IMR-90 (cell line): ENCODE results near the gene PTPRK. TPM values are rescaled to one million over a fixed set of nuclear protein-coding genes. Genes with fewer than 3 reads are reported as not detected.
A peak's percentile ranks its signal among the peaks of the same experiment; 100 is the strongest.

Source experiments
- ATAC-seq: fragments of 200-7000 bp; cut with Tn5 transposase; 2 replicates; pipeline ENCODE4 v1.9.1; 2020; ENCODE audit warnings: low read depth, mild to moderate bottlenecking, moderate library complexity
- BruUV-seq: library from RNA; stranded (reverse); fragments of 400-500 nt; replicated peaks from 2 replicates; lab custom pipeline; 2021; lab: Mats Ljungman, UMichigan
- CTCF ChIA-PET: fragments of 300-600 bp; formaldehyde crosslinking; extraction: SDS; loops from one replicate; lab custom pipeline; 2021; ENCODE audit warnings: antibody characterized with exemption; lab: Yijun Ruan, JAX
- POLR2A ChIA-PET: fragments of 300-600 bp; sonication (Branson Sonifier 250); formaldehyde crosslinking; loops from one replicate; lab custom pipeline; 2022; ENCODE audit warnings: antibody characterized with exemption; ENCODE audit not compliant: unreplicated experiment; lab: Charles Lee
- DNase-seq: peaks from one replicate; pipeline ENCODE4 v3.0.0; 2013
- H2AFZ ChIP-seq: replicated peaks from 2 replicates; pipeline ENCODE3; 2013; ENCODE audit warnings: low read length, mild to moderate bottlenecking; ENCODE audit not compliant: poor library complexity
- H2AK5ac ChIP-seq: 2 replicates; pipeline ENCODE4 v1.6.1; 2013; ENCODE audit warnings: low read depth, low read length, inconsistent platforms
- H2AK9ac ChIP-seq: replicated peaks from 2 replicates; pipeline ENCODE3; 2013; ENCODE audit warnings: mild to moderate bottlenecking, low read depth, low read length, moderate library complexity; ENCODE audit not compliant: poor library complexity
- H2BK120ac ChIP-seq: 2 replicates; pipeline ENCODE4 v1.6.1; 2013; ENCODE audit warnings: low read depth, low read length, inconsistent platforms
- H2BK15ac ChIP-seq: 3 replicates; pipeline ENCODE4 v1.6.1; 2013; ENCODE audit warnings: low read depth, low read length, inconsistent platforms
- H2BK20ac ChIP-seq: 2 replicates; pipeline ENCODE4 v1.6.1; 2013; ENCODE audit warnings: low read depth, mild to moderate bottlenecking, inconsistent platforms, low read length, moderate library complexity
- H2BK5ac ChIP-seq: 2 replicates; pipeline ENCODE4 v1.6.1; 2013; ENCODE audit warnings: mild to moderate bottlenecking, low read depth, low read length, inconsistent platforms; ENCODE audit not compliant: poor library complexity, severe bottlenecking
- H3K14ac ChIP-seq: replicated peaks from 2 replicates; pipeline ENCODE4 v1.6.1; 2013; ENCODE audit warnings: low read depth, low read length, inconsistent platforms
- H3K18ac ChIP-seq: 2 replicates; pipeline ENCODE4 v1.6.1; 2013; ENCODE audit warnings: low read depth, low read length, control low read depth
- H3K23ac ChIP-seq: 2 replicates; pipeline ENCODE4 v1.6.1; 2013; ENCODE audit warnings: low read depth, low read length, inconsistent platforms
- H3K27ac ChIP-seq: 2 replicates; pipeline ENCODE4 v1.5.1; 2013; ENCODE audit warnings: mild to moderate bottlenecking, control low read depth, low read length; ENCODE audit not compliant: insufficient read depth
- H3K27me3 ChIP-seq: 2 replicates; pipeline ENCODE4 v1.6.1; 2013; ENCODE audit warnings: low read length; ENCODE audit not compliant: control insufficient read depth, insufficient read depth
- H3K36me3 ChIP-seq: 2 replicates; pipeline ENCODE4 v1.6.1; 2013; ENCODE audit warnings: low read length, mixed read lengths; ENCODE audit not compliant: control insufficient read depth, insufficient read depth
- H3K4ac ChIP-seq: 2 replicates; pipeline ENCODE4 v1.6.1; 2013; ENCODE audit warnings: low read depth, low read length, inconsistent platforms
- H3K4me1 ChIP-seq: 2 replicates; pipeline ENCODE4 v1.6.1; 2013; ENCODE audit warnings: low read length, mixed read lengths; ENCODE audit not compliant: control insufficient read depth, insufficient read depth
- H3K4me2 ChIP-seq: 2 replicates; pipeline ENCODE4 v1.6.1; 2013; ENCODE audit warnings: low read depth, mild to moderate bottlenecking, control low read depth, low read length, moderate library complexity
- H3K4me3 ChIP-seq: 2 replicates; pipeline ENCODE4 v1.5.1; 2013; ENCODE audit warnings: low read depth, mild to moderate bottlenecking, control low read depth, low read length, moderate library complexity; ENCODE audit not compliant: insufficient read depth
- H3K56ac ChIP-seq: 2 replicates; pipeline ENCODE4 v1.6.1; 2013; ENCODE audit warnings: low read length, inconsistent platforms; ENCODE audit not compliant: insufficient read depth; ENCODE audit errors: extremely low read depth
- H3K79me1 ChIP-seq, 2 experiments: 2 replicates each; pipeline ENCODE4 v1.6.1; 2013; ENCODE audit warnings: low read length in 2 of 2, inconsistent platforms in 1 of 2, low read depth in 1 of 2
- H3K9ac ChIP-seq: 2 replicates; pipeline ENCODE4 v1.6.1; 2013; ENCODE audit warnings: low read depth, low read length, control low read depth
- H3K9me1 ChIP-seq: 2 replicates; pipeline ENCODE4 v1.6.1; 2013; ENCODE audit warnings: low read length, inconsistent platforms; ENCODE audit not compliant: insufficient read depth
- H3K9me3 ChIP-seq: 2 replicates; pipeline ENCODE4 v1.6.1; 2013; ENCODE audit warnings: low read length; ENCODE audit not compliant: control insufficient read depth, insufficient read depth
- H4K20me1 ChIP-seq: 2 replicates; pipeline ENCODE4 v1.6.1; 2013; ENCODE audit warnings: low read length, inconsistent platforms; ENCODE audit not compliant: insufficient read depth
- H4K5ac ChIP-seq: 2 replicates; pipeline ENCODE4 v1.6.1; 2013; ENCODE audit warnings: mild to moderate bottlenecking, low read depth, low read length, control low read depth
- H4K8ac ChIP-seq, 2 experiments: 2 replicates each; pipeline ENCODE4 v1.6.1; 2013; ENCODE audit warnings: low read depth in 2 of 2, low read length in 2 of 2, control low read depth in 1 of 2, inconsistent platforms in 1 of 2
- H4K91ac ChIP-seq: 2 replicates; pipeline ENCODE4 v1.6.1; 2013; ENCODE audit warnings: low read depth, low read length, inconsistent platforms; ENCODE audit not compliant: insufficient read depth
- FOS ChIP-seq: fragments of 150-350 bp; IDR thresholded peaks from 2 replicates; pipeline ENCODE4 v1.6.1; 2016; ENCODE audit warnings: low read depth, low read length
- RAD21 ChIP-seq: IDR thresholded peaks from 2 replicates; pipeline ENCODE4 v1.6.1; 2012; ENCODE audit warnings: low read length, improper control_type of control experiment
- WGBS, 2 experiments: methylation state at CpG; one replicate each; pipeline versions ENCODE4 v1.1.5 to v1.1.7; 2013; ENCODE audit warnings: missing lambda C conversion rate in 2 of 2; ENCODE audit not compliant: insufficient read length in 1 of 2; ENCODE audit errors: extremely low coverage in 2 of 2; 5-methylcytosine and 5-hydroxymethylcytosine counted together
- dilution Hi-C: fragments of 300-500 bp; cut with HindIII; formaldehyde crosslinking; loops from one replicate; pipeline ENCODE4 v1.14.3; 2018; ENCODE audit warnings: low sequenced_read_pairs; ENCODE audit not compliant: unreplicated experiment
- in situ Hi-C: fragments of 300-500 bp; cut with MboI; formaldehyde crosslinking; loops from 3 replicates; pipeline ENCODE4 v1.14.3; 2019; ENCODE audit warnings: low sequenced_read_pairs, inconsistent platforms, mixed read lengths
- intact Hi-C: fragments of 100-400 bp; cut with micrococcal nuclease; formaldehyde crosslinking; loops from 2 replicates; pipeline ENCODE4 v1.10.0; 2022
- polyA plus RNA-seq, 3 experiments: library from polyadenylated mRNA; depleted of rRNA; stranded (reverse); fragments of >200 nt; gene quantifications; 2 replicates each; pipeline ENCODE4 v1.2.3, GENCODE V29; 2012; ENCODE audit warnings: low replicate concordance in 1 of 3
- total RNA-seq: library from RNA; depleted of rRNA; stranded (reverse); fragments of >200 nt; gene quantifications from 2 replicates; pipeline ENCODE4 v1.2.3, GENCODE V29; 2012

Gene PTPRK
- total and polyA plus RNA-seq, 2 of the 4 experiments (the other 2 are of a cell fraction), result 18.0 to 80.8 TPM

- Histone ChIP-seq H4K91ac (no peak overlapping the region), H2AFZ (no peak overlapping the region), H4K8ac (no peak overlapping the region), H3K18ac (no peak overlapping the region), H3K9me3 (no peaks in the 10 kb centered on the region), H3K27ac (no peak overlapping the region), H2BK120ac (no peak overlapping the region), H3K4me2 (peak overlapping the region; percentile 30; the same call in 1 of the 2 replicates), H2AK9ac (no peak overlapping the region), H3K14ac (no peak overlapping the region), H4K5ac (no peak overlapping the region), H3K4me3 (no peak overlapping the region), H3K27me3 (no peaks in the 10 kb centered on the region), H3K56ac (no peak overlapping the region), H3K79me1 (peaks cover 11 to 19% of the 10 kb centered on the region in 2 experiments; a peak in 3 of 4 replicates), H2BK15ac (no peak overlapping the region), H3K9ac (no peak overlapping the region), H3K4me1 (peaks cover 2% of the 10 kb centered on the region), H3K9me1 (no peaks in the 10 kb centered on the region), H2BK5ac (no peak overlapping the region), H2BK20ac (no peak overlapping the region), H3K36me3 (no peaks in the 10 kb centered on the region), H3K4ac (no peak overlapping the region), H3K23ac (no peak overlapping the region), H4K20me1 (no peaks in the 10 kb centered on the region; the same call in 1 of the 2 replicates), H2AK5ac (no peak overlapping the region)
- intact Hi-C loops, result no loop called here
- DNase-seq (peak; percentile 49), ATAC-seq (peak; percentile 75; the same call in 1 of the 2 replicates)
- dilution Hi-C loops, result no loop called here
- ChIA-PET CTCF (interaction anchor here (0.5 kb wide), 1 partner anchor 911 kb away, joined by 3 read pairs; no protein-coding TSS in a partner anchor), POLR2A (no interaction called here)
- no CpG with 5 or more reads among the region's 6 CpGs for WGBS, 2 experiments
- TF ChIP-seq RAD21 (no peak), FOS (peak; percentile 46; the same call in 1 of the 2 replicates)
- BruUV-seq, result no TSS peak
- in situ Hi-C loops, result no loop called here
These were observed 169.8 kb downstream of the PTPRK start for GRCh38 chr6:128350416-128351254.
